Superior temporal gyrus (tissue), 1 donor: ENCODE results near the gene ZNF555.
A peak's percentile ranks its signal among the peaks of the same experiment; 100 is the strongest.
"Not testable (repeated sequence)": the region's sequence is repeated elsewhere in the genome, so short reads cannot be mapped to it uniquely, and the experiment has no call there.

ENCODE experiments used
- DNase-seq: peaks from one replicate; pipeline ENCODE4 v3.0.0-alpha.2; 2016; ENCODE audit errors: extremely low spot score

Gene ZNF555

GRCh38 chr19:2867025-2867991 lies 26.0 kb downstream of the ZNF555 start, which contains the start of gene ZNF556:
ZNF556 (plus strand) TSS chr19:2867335; CDS start chr19:2867422, 87 bp downstream.
- DNase-seq = no peak

- no peak for DNase-seq
Measured at GRCh38 chr19:2869618-2870017, 28.3 kb downstream of the ZNF555 start.

- DNase-seq = not testable (repeated sequence)
Measured at GRCh38 chr19:2872175-2872574, 30.9 kb downstream of the ZNF555 start.

- DNase-seq = no peak
Measured at GRCh38 chr19:2877398-2878331, 36.4 kb downstream of the ZNF555 start.

GRCh38 chr19:2883686-2884439 lies 42.6 kb downstream of the ZNF555 start:
- no peak for DNase-seq

GRCh38 chr19:2885736-2886135 lies 44.5 kb downstream of the ZNF555 start:
- DNase-seq = no peak

GRCh38 chr19:2887391-2887914 lies 46.2 kb downstream of the ZNF555 start:
- DNase-seq = peak; percentile 88

- DNase-seq = no peak
Measured at GRCh38 chr19:2888731-2889224, 47.5 kb downstream of the ZNF555 start.

GRCh38 chr19:2890531-2890930 lies 49.3 kb downstream of the ZNF555 start:
- not testable (repeated sequence) for DNase-seq

- no peak for DNase-seq
Measured at GRCh38 chr19:2896694-2897093, 55.4 kb downstream of the ZNF555 start.

- peak; percentile 99 for DNase-seq
Measured at GRCh38 chr19:2900296-2901252, 59.3 kb downstream of the ZNF555 start, which contains the start of gene ZNF57. ZNF57 (plus strand) TSS chr19:2900928; CDS start chr19:2901046, 118 bp downstream.

- no peak for DNase-seq
Measured at GRCh38 chr19:2902590-2903218, 61.4 kb downstream of the ZNF555 start.

GRCh38 chr19:2903326-2903725 lies 62.1 kb downstream of the ZNF555 start:
- DNase-seq = not testable (repeated sequence)

- DNase-seq = no peak
Measured at GRCh38 chr19:2905918-2906519, 64.7 kb downstream of the ZNF555 start.

- no peak for DNase-seq
Measured at GRCh38 chr19:2906631-2907195, 65.4 kb downstream of the ZNF555 start.
